GM23248 (cell line): ENCODE results near the gene KBTBD13.

Source experiments
- EZH2 ChIP-seq: fragments of 200-600 bp; sonication (generic); IDR thresholded peaks from 2 replicates; pipeline ENCODE4 v1.6.1; 2018; ENCODE audit warnings: antibody characterized with exemption, mild to moderate bottlenecking; ENCODE audit not compliant: insufficient read depth, poor library complexity, severe bottlenecking
- EZH2phosphoT487 ChIP-seq: fragments of 200-600 bp; sonication (generic); IDR thresholded peaks from 2 replicates; pipeline ENCODE4 v1.6.1; 2018; ENCODE audit warnings: antibody characterized with exemption, moderate library complexity, mild to moderate bottlenecking, low read depth; ENCODE audit not compliant: insufficient read depth

DNA sequence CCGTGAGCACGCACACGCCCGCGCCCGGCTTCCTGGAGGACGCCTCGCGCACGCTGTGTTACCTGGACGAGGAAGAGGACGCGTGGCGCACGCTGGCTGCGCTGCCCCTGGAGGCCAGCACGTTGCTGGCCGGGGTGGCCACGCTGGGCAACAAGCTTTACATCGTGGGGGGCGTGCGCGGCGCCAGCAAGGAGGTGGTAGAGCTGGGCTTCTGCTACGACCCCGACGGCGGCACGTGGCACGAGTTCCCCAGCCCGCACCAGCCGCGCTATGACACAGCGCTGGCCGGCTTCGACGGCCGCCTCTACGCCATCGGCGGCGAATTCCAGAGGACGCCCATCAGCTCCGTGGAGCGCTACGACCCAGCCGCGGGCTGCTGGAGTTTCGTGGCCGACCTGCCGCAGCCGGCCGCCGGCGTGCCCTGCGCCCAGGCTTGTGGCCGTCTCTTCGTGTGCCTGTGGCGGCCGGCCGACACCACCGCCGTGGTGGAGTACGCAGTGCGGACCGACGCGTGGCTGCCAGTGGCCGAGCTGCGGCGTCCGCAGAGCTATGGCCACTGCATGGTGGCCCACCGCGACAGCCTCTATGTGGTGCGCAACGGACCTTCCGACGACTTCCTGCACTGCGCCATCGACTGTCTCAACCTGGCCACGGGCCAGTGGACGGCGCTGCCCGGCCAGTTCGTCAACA is 890 bp downstream of the KBTBD13 start:
- TF ChIP-seq EZH2 (no peak), EZH2phosphoT487 (no peak)
